Measurements from ENCODE around the gene USP13.
A peak's percentile ranks its signal among the peaks of the same experiment; 100 is the strongest.

The USP13 gene

DNA sequence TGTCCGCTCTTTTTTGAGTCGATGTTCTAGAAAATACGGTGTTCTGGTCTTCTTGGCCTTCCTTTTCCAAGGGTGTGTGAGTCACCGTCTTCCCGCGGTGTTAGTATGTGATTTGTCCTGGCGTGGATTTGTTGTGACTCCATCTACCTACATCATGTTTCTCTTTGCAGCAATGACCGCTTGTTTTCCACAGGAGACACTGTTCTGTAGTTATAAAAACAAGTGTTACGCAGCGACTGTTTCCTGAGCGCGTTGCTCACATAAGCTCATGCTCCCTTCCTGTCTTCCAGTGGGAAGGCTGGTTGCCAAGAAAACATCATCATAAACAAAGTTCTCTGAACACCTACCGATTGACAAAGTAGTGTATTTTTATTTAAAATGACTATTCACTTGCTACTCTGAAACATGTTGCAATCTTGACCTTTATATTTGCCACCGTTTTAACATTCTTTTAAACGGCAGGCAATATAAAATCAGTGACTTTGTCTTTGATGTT lies 19.0 kb downstream of the USP13 start:
- Histone ChIP-seq H3K9me3 (ENCODE audit: severe bottlenecking) (no peaks in the 10 kb centered on the region), H3K36me3 (ENCODE audit: low read depth) (no peaks in the 10 kb centered on the region), H3K27me3 (ENCODE audit: insufficient read depth, poor library complexity, severe bottlenecking) (no peaks in the 10 kb centered on the region), H3K27ac (ENCODE audit: poor library complexity, severe bottlenecking) (no peak overlapping the region), H3K4me3 (ENCODE audit: severe bottlenecking) (no peak overlapping the region), H3K4me1 (ENCODE audit: insufficient read depth, poor library complexity, severe bottlenecking) (peaks cover 8% of the 10 kb centered on the region)
- ATAC-seq (ENCODE audit: low read depth) (no peak), DNase-seq (ENCODE audit: low spot score) (no peak)
- TF ChIP-seq, protein P1, sequence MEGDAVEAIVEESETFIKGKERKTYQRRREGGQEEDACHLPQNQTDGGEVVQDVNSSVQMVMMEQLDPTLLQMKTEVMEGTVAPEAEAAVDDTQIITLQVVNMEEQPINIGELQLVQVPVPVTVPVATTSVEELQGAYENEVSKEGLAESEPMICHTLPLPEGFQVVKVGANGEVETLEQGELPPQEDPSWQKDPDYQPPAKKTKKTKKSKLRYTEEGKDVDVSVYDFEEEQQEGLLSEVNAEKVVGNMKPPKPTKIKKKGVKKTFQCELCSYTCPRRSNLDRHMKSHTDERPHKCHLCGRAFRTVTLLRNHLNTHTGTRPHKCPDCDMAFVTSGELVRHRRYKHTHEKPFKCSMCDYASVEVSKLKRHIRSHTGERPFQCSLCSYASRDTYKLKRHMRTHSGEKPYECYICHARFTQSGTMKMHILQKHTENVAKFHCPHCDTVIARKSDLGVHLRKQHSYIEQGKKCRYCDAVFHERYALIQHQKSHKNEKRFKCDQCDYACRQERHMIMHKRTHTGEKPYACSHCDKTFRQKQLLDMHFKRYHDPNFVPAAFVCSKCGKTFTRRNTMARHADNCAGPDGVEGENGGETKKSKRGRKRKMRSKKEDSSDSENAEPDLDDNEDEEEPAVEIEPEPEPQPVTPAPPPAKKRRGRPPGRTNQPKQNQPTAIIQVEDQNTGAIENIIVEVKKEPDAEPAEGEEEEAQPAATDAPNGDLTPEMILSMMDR (IDR thresholded peaks at IDR 0.05; ENCODE audit: poor library complexity, severe bottlenecking): no peak

DNA sequence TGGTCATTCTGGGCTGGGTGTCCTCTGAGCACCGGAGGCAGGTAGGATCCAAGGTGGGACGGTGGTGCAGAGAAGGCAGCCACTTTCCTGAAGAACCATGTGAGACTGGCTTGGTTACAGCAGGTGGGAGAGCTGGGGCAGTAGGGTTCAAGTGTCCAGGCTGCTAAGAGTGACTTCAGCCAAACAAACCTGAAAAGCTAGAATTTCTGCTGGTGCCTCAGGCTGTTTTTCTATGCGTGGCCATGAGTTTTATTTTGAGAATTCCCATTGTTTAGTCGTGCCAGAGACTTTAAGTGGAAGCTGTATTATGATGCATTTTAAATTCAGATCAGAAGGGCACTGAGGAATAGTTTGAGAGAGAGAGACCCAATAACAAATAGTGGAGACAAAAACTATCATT lies 20.1 kb downstream of the USP13 start:
- Histone ChIP-seq H3K4me3 (ENCODE audit: severe bottlenecking) (no peak overlapping the region), H3K9me3 (ENCODE audit: severe bottlenecking) (no peaks in the 10 kb centered on the region), H3K27ac (ENCODE audit: poor library complexity, severe bottlenecking) (no peak overlapping the region), H3K36me3 (ENCODE audit: low read depth) (no peaks in the 10 kb centered on the region), H3K4me1 (ENCODE audit: insufficient read depth, poor library complexity, severe bottlenecking) (peaks cover 8% of the 10 kb centered on the region), H3K27me3 (ENCODE audit: insufficient read depth, poor library complexity, severe bottlenecking) (no peaks in the 10 kb centered on the region)
- no peak for DNase-seq (ENCODE audit: low spot score)
- TF ChIP-seq, protein P1 (IDR thresholded peaks at IDR 0.05; ENCODE audit: poor library complexity, severe bottlenecking): no peak
- 0 out of 3 replicates have a peak, but pooled peaks have one; percentile 29 for ATAC-seq (ENCODE audit: low read depth)

DNA sequence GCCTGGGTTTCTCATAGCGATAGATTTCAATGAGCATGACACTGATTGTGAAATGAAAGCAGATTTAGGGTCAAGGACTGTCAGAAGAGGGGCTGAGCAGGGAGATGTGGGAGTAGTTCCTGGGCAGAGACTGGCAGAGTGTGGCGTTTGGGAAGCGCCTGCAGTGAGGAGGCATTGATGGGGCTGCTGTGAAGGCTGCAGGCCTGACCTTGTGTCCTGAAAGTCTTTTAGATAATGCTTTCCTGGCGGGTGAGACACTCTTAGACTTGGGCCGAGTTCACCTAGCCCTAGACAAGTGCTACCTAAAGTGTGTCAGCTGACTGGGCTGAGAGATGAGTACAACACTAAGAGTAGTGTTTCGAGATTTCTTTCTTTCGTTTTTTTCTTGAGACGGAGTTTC lies 20.7 kb downstream of the USP13 start:
- Histone ChIP-seq H3K4me3 (ENCODE audit: severe bottlenecking) (no peak overlapping the region), H3K36me3 (ENCODE audit: low read depth) (no peaks in the 10 kb centered on the region), H3K9me3 (ENCODE audit: severe bottlenecking) (no peaks in the 10 kb centered on the region), H3K27ac (ENCODE audit: poor library complexity, severe bottlenecking) (no peak overlapping the region), H3K4me1 (ENCODE audit: insufficient read depth, poor library complexity, severe bottlenecking) (peaks cover 8% of the 10 kb centered on the region), H3K27me3 (ENCODE audit: insufficient read depth, poor library complexity, severe bottlenecking) (no peaks in the 10 kb centered on the region)
- ATAC-seq (ENCODE audit: low read depth) (no peak), DNase-seq (ENCODE audit: low spot score) (no peak)
- TF ChIP-seq, protein P1 (IDR thresholded peaks at IDR 0.05; ENCODE audit: poor library complexity, severe bottlenecking): no peak

DNA sequence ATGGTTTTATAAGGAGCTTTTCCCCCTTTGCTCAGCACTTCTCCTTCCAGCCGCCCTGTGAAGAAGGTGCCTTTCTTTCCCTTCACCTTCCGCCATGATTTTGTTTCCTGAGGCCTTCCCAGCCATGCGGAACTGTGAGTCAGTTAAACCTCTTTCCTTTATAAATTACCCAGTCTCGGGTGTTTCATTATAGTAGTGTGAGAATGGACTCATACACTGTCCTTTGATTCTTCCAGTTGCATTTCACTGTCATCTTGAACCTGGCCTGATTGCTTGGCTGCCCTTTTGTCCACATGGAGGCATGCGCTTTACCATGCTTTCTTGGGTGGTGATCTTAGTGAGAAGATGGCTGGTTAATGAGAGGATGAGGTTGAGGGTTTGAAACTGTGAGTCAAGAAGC lies 23.2 kb downstream of the USP13 start:
- no peak for ATAC-seq (ENCODE audit: low read depth)
- Histone ChIP-seq H3K4me1 (ENCODE audit: insufficient read depth, poor library complexity, severe bottlenecking) (peaks cover 8% of the 10 kb centered on the region), H3K36me3 (ENCODE audit: low read depth) (no peaks in the 10 kb centered on the region)

DNA sequence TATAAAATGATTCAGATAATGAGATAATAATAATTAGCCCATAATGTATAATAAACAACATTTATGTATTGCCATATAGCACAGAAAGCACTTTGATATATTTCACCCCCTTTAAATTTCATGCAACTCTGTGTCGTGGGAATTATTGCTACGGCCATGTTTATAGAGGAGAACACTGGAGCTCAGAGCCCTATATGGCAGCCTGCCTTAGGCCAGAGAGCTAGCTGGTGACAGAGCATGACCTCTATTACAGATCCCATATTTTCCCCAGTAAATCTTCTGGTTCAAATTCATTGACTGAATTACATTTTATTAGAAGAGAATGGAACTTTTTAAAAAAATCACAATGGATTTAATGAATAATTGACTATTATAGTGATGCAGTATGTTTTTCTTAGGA lies 25.0 kb downstream of the USP13 start:
- Histone ChIP-seq H3K27me3 (ENCODE audit: insufficient read depth, poor library complexity, severe bottlenecking) (no peaks in the 10 kb centered on the region), H3K4me3 (ENCODE audit: severe bottlenecking) (no peak overlapping the region), H3K27ac (ENCODE audit: poor library complexity, severe bottlenecking) (no peak overlapping the region), H3K36me3 (ENCODE audit: low read depth) (no peaks in the 10 kb centered on the region), H3K4me1 (ENCODE audit: insufficient read depth, poor library complexity, severe bottlenecking) (peaks cover 4% of the 10 kb centered on the region), H3K9me3 (ENCODE audit: severe bottlenecking) (no peaks in the 10 kb centered on the region)
- TF ChIP-seq, protein P1 (IDR thresholded peaks at IDR 0.05; ENCODE audit: poor library complexity, severe bottlenecking): no peak
- DNase-seq (ENCODE audit: low spot score): no peak
- no peak for ATAC-seq (ENCODE audit: low read depth)

More for the DNA sequence above, 23.2 kb downstream of the USP13 start:
- no peaks in the 10 kb centered on the region for H3K27me3 ChIP-seq (ENCODE audit: insufficient read depth, poor library complexity, severe bottlenecking)
- no peak overlapping the region for H3K4me3 ChIP-seq (ENCODE audit: severe bottlenecking)
- TF ChIP-seq, protein P1 (IDR thresholded peaks at IDR 0.05; ENCODE audit: poor library complexity, severe bottlenecking): no peak
- H3K27ac ChIP-seq (ENCODE audit: poor library complexity, severe bottlenecking): no peak overlapping the region
- no peaks in the 10 kb centered on the region for H3K9me3 ChIP-seq (ENCODE audit: severe bottlenecking)
- DNase-seq (ENCODE audit: low spot score): no peak
